UCSD-AML1 (cell line): ENCODE measurements around the gene CRB2.
A peak's percentile ranks its signal among the peaks of the same experiment; 100 is the strongest.

ENCODE experiments used
- DNase-seq: peaks from one replicate; lab custom pipeline; 2025; ENCODE audit not compliant: unreplicated experiment; lab: John Stamatoyannopoulos, UW

The CRB2 gene

DNA sequence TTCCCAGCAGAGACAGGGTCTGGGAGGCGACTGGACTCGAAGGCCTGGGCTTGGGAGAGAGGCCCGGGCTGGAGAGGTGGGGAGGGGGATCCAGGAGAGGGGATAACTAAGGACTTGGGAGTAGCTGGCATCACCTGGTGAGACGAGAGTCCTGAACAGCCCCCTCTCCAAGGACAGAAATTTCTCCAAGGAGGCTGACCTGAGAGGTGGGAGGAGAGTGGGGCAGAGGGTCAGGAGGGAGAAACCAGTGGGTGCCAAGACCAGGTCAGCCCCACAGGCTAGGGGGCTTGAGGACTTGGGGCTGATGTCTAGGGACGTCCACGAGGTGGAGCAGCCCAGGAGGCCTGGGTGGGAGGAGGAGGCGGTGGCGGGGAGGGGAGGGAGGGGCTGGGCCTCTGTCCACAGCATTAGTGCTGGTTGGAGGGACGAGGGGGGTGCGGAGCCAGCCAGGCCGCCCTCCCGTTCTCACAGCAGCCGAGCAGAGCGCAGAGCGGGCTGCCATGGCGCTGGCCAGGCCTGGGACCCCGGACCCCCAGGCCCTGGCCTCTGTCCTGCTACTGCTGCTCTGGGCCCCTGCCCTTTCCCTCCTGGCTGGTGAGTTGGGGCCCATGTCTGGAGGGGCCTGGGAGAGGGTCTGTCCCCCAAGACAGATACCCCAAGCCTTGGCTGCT lies at the start of gene CRB2:
CRB2 (plus strand) TSS at position 437 of the 671 bp plus-strand sequence; CDS start at position 501, 64 bp downstream.
- DNase-seq, result no peak

- DNase-seq, result no peak
Measured at GRCh38 chr9:123309611-123310010, 46.4 kb upstream of the CRB2 start.

- DNase-seq, result no peak
Measured at GRCh38 chr9:123310551-123311249, 45.3 kb upstream of the CRB2 start.

DNA sequence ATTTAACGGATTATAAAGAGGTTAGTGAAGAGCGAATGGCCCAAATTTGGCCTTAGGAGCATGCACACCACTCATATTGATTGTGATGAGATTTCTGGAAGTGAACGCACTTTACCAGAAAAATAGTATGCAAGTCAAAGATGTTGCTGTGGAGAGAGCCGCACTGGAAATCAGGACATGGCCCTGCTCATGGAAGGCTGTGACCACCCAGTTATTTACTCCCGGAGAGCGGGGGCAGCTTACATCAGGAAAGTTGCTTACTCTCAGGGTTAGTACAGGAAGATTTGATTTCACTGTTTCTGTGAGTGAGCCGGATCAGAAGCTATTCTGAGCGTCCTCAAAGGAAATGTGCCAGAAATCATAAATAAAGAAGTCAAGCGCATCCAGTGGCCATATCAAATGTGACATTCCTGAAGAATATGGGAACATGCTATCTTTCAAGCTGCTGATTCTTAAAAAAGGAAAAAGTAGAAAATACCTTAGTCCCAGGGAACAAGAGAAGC lies 44.7 kb upstream of the CRB2 start:
- DNase-seq, result no peak

DNA sequence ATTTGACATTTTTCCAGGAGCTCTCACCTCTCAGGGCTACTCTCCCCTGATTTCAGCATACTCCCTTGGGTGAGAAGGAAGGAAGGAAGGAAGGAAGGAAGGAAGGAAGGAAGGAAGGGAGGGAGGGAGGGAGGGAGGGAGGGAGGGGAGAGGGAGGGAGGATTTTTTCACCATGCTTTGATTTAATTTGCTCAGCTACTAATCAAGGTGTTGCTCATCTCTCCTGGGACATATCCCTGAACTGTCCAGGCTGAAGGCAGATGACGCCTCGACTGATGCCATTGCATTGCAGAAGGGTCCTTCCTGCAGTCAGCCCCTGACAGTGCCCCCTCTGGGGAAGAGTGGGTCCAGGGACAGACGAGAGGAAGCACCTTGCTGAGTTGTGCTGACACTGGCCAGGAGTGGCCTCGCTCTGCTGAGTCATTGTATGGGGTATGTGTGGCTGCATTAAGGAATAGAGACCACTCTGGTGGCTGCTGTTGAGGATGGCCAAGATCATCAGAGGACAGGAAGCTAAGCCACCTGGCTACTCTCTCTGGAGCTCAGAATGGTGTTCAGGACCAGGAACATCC lies 43.6 kb upstream of the CRB2 start:
- DNase-seq, result no peak

DNA sequence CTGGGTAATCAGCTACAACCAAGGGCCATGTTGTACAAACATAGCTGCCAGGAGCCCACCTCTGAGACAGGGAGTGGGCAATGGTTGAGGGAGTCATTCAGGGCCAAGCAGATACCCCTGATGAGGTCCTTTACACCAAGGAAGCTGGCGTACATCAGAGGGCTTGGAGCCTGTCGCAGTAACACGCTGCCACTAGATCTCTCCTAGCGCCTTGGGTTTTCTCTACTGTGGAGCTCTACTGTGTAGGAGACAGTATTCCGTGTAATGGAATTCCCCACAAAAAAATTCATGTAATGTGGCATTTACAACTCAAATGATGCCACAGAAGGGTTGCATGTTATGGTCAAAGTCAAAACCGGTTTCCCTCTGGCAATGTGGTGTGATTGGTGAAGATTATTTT lies 41.4 kb upstream of the CRB2 start:
- no peak for DNase-seq

- DNase-seq, result no peak
Measured at GRCh38 chr9:123315635-123316034, 40.4 kb upstream of the CRB2 start.

DNA sequence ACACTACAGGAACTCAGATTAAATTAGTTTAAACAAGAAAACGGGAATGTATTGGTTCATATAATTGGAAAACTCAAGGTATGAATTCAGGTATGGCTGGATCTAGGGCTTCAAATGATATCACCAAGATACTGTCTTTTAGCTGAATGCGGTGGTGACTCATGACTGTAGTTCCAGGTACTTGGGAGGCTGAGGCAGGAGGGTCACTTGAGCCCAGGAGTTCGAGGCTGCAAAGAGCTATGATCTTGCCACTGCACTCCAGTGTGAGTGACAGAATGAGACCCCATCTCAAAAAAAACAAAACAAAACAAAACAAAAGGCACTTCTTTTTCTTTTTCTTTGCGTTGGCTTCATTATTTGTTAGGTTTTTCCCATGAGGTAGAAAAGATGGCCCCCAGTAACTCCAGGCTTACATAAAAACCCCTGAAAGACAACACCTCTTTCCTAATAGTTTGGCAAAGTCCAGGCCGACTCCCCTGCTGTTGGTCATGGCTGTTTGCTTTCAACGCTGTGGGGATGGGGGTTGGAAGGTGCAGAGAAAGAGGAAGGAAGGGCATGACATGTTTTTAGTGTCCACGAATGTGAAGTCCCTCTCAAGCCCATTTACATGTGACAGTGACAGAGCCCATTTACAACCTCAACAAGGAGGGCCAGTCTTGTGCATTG lies 39.8 kb upstream of the CRB2 start:
- DNase-seq, result peak; percentile 50

- no peak for DNase-seq
Measured at GRCh38 chr9:123318202-123318601, 37.8 kb upstream of the CRB2 start.

DNA sequence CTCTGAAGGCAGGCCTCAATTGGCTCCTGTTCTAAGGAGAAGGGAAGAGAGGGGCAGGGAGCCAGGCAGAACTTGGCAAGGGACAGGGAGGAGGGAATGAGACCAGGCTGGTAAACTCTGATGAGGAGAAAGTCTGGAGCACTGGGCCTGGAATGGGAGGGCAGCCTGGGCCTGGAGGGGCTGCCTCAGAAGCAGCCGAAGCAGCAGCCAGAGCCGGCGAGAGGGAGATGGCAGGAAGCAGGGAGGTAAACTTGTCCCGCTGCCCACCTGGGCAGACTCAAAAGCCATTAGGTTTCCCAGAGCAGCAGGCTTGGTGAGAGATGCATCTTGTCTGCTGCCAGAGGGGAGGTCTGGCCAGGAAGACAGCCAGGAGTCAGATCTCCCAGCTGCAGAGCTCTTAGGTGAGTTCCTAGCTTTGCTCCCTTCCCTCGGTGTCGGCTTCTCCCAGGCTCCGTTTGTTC lies 37.0 kb upstream of the CRB2 start:
- no peak for DNase-seq

DNA sequence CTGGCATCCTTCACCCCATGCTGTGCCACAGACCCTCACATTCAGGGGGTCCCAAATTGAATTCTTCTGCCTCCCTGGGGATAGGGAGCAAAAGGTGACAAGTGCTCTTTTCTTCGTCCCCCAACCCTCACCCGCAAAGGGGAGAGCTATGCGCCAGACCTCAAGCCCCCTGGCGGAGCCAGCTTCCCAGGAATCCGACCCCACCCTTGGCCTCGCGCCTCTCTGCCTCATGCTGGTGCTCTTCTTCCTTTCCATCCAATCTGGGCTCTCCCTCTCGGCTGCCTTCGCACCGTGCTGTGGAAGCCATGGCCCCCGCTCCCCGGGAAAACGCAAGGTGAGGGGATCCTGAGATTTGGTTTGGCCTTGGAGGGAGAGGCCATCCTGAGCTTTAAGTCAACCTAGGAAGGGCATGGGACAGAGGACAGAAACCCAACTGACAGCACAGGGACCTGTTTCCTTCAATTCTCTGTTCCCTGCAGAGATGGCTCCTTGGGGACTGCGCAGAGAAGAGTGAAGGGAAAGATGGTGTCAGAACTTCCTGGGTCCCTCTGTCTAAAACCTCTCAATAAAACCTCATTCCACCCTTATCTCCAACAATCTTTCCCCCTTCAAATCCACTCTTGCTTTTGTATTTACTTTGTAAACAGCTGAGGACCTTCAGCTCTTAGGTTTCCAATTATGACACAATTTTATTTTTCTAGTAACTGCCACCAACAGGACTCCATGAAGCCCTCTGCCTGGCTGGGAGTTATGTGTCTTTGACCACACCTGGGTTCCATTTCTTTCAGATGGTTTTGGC lies 36.3 kb upstream of the CRB2 start:
- DNase-seq, result no peak

GRCh38 chr9:123320814-123321213 lies 35.2 kb upstream of the CRB2 start:
- DNase-seq, result no peak

DNA sequence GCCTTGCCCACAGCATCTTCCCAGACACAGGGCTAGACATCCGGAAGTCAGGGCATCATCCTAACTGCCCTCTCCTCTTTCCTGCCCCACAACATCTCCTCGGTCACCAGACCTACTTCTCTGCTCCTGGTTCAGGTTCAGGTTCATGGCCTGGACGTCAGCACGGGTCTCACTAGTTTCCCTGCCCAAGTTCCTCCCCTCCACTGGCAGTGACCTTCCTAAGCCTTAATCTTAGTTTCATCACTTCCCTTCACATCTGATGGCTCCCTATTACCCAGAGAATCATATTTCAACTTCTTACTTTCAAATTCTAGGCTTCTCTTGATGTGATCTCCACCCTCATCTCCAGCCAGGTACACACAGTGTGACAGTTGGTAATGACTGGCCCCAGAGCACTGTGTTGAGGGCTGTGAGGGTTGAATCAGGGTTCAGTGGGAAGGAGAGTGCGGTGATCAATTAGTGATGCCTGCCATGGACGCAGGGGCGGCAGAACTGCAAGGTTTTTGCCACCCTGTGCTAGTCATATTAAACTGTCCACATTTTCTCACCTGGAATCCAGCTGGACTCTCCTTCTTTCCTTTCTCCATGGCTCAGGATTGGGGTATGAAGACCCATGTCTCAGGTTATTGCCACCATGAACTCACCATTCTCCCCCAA lies 34.3 kb upstream of the CRB2 start:
- no peak for DNase-seq

- peak; percentile 75 for DNase-seq
Measured at GRCh38 chr9:123322273-123323195, 33.5 kb upstream of the CRB2 start.

GRCh38 chr9:123323196-123324013 lies 32.6 kb upstream of the CRB2 start:
- no peak for DNase-seq

DNA sequence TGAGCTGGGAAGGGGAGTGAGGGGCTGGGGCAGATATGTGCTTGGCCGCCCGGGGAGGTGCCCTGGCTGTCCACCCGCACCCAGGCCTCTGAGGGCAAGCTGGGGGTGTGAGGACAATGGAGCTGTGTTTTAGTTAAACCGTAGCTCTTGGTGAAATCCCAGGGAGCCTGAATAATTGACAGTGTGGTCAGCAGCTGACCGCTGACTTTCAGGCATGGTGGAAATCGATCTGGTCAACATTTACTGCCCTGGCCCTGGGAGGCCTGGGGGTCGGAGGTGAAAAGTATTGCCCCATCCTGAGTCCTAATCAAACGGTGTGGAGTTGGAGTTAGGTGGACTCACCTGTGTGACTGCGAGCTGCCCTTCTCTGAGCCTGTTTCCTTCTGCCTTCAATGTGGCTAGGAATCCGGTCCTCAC lies 31.2 kb upstream of the CRB2 start:
- DNase-seq, result no peak

DNA sequence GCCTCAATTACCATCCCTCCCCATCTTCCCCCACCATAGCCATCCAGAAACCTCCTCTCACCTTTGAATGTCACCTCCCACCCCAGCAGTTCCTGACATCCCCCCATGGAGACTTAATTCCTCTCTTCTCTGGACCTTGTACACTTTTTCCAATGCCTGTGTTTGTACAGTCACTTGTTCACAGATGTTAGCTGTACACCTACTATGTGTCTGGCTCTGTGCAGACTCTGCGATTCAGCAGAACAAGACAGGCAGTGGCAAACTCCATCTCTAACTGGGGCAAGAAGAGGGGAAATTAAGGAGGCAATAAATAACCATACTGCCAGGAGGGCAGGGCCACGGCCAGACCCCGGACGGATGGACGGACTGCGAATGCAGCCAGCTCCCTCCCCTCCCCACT lies 29.8 kb upstream of the CRB2 start:
- DNase-seq, result no peak

- peak; percentile 40 for DNase-seq
Measured at GRCh38 chr9:123326662-123327093, 29.3 kb upstream of the CRB2 start.
